ENCODE results near the gene UQCRHL.

DNA sequence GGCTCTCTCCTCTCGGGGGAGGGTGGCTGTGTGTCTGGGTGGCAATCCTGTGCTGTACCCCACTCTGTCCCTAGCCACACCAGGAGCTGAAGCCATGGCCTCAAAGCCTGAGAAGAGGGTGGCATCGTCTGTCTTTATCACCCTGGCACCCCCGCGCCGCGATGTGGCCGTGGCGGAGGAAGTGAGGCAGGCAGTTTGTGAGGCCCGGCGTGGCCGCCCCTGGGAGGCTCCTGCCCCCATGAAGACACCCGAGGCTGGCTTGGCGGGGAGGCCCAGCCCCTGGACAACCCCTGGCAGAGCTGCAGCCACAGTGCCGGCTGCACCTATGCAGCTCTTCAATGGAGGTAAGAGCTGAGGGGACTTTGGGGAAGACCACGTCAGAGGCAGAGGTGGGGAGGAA, 42.6 kb downstream of the UQCRHL start:
- TF ChIP-seq SIN3A (IDR thresholded peaks at IDR 0.05; ENCODE audit: borderline replicate concordance, insufficient read depth, low read length) = no peak
- TF ChIP-seq POLR2AphosphoS5 (IDR thresholded peaks at IDR 0.05; ENCODE audit: low read depth, low read length) = no peak
- TF ChIP-seq TAF1 (IDR thresholded peaks at IDR 0.05; ENCODE audit: borderline replicate concordance, insufficient read depth, low read length) = no peak
- TF ChIP-seq, protein P1, sequence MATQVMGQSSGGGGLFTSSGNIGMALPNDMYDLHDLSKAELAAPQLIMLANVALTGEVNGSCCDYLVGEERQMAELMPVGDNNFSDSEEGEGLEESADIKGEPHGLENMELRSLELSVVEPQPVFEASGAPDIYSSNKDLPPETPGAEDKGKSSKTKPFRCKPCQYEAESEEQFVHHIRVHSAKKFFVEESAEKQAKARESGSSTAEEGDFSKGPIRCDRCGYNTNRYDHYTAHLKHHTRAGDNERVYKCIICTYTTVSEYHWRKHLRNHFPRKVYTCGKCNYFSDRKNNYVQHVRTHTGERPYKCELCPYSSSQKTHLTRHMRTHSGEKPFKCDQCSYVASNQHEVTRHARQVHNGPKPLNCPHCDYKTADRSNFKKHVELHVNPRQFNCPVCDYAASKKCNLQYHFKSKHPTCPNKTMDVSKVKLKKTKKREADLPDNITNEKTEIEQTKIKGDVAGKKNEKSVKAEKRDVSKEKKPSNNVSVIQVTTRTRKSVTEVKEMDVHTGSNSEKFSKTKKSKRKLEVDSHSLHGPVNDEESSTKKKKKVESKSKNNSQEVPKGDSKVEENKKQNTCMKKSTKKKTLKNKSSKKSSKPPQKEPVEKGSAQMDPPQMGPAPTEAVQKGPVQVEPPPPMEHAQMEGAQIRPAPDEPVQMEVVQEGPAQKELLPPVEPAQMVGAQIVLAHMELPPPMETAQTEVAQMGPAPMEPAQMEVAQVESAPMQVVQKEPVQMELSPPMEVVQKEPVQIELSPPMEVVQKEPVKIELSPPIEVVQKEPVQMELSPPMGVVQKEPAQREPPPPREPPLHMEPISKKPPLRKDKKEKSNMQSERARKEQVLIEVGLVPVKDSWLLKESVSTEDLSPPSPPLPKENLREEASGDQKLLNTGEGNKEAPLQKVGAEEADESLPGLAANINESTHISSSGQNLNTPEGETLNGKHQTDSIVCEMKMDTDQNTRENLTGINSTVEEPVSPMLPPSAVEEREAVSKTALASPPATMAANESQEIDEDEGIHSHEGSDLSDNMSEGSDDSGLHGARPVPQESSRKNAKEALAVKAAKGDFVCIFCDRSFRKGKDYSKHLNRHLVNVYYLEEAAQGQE (IDR thresholded peaks at IDR 0.05; ENCODE audit: insufficient read depth in 1 of 2, low read depth in 2 of 2, low read length in 2 of 2) = no peak
- TF ChIP-seq FOXP2 (optimal IDR thresholded peaks at IDR 0.05; ENCODE audit: borderline replicate concordance, extremely low read depth, extremely low read length, insufficient read depth) = no peak

Data from PFSK-1 (cell line).